Suprapubic skin (tissue), 3 donors: ENCODE results near the gene BOK.

Experiments used
- CTCF ChIP-seq, 2 donors: fragments of 200-600 bp in 1 of 2; fragments of 450-650 bp in 1 of 2; sonication (generic) in 1 of 2; IDR thresholded peaks; one replicate each; pipeline ENCODE4 v1.5.1; 2016 to 2019; ENCODE audit warnings: antibody characterized with exemption in 2 of 2, mild to moderate bottlenecking in 1 of 2, moderate library complexity in 1 of 2
- POLR2A ChIP-seq, 2 donors: fragments of 450-650 bp; IDR thresholded peaks; one replicate each; pipeline ENCODE4 v1.6.1; 2017; ENCODE audit warnings: antibody characterized with exemption in 2 of 2, mild to moderate bottlenecking in 2 of 2, moderate library complexity in 2 of 2

- TF ChIP-seq CTCF (IDR thresholded peaks at IDR 0.05) (no peak), POLR2A (IDR thresholded peaks at IDR 0.05) (no peak)
Observed at GRCh38 chr2:241511091-241511741, 47.3 kb upstream of the BOK start.
